HEK293 (cell line): Measurements from ENCODE around the gene CHRNA1.

Source experiments
- CTCF ChIA-PET: fragments of 350-600 bp; formaldehyde crosslinking; extraction: SDS; loops from one replicate; lab custom pipeline; 2021; ENCODE audit warnings: antibody characterized with exemption; lab: Yijun Ruan, JAX
- POLR2A ChIA-PET: fragments of 300-600 bp; formaldehyde crosslinking; extraction: SDS; loops from one replicate; lab custom pipeline; 2020; ENCODE audit warnings: antibody characterized with exemption, inconsistent platforms; lab: Yijun Ruan, JAX
- H3K27ac ChIP-seq: fragments of 200-500 bp; sonication (Bioruptor generic); 2 replicates; pipeline ENCODE4 v1.5.1; 2014; ENCODE audit warnings: low read depth, low read length, control low read depth, inconsistent platforms; ENCODE audit errors: extremely low read depth
- H3K36me3 ChIP-seq, 2 experiments: fragments of 200-500 bp in 1 of 2; sonication (Bioruptor generic) in 1 of 2; 1 replicate in 1 of 2; 2 replicates in 1 of 2; pipeline ENCODE4 v1.5.1; 2014 to 2017; ENCODE audit warnings: inconsistent platforms in 2 of 2, low read length in 2 of 2; ENCODE audit not compliant: control insufficient read depth in 2 of 2, insufficient read depth in 1 of 2
- H3K4me1 ChIP-seq: fragments of 200-500 bp; sonication (Bioruptor generic); 2 replicates; pipeline ENCODE4 v1.5.1; 2014; ENCODE audit warnings: mild to moderate bottlenecking, low read length, inconsistent platforms; ENCODE audit not compliant: control insufficient read depth, insufficient read depth
- H3K4me3 ChIP-seq: 2 replicates; pipeline ENCODE4 v1.5.1; 2011; ENCODE audit warnings: low read depth, mild to moderate bottlenecking, control low read depth, low read length, moderate library complexity
- H3K9me3 ChIP-seq: fragments of 200-500 bp; sonication (Bioruptor generic); 2 replicates; pipeline ENCODE4 v1.5.1; 2014; ENCODE audit warnings: low read depth, low read length, inconsistent platforms; ENCODE audit not compliant: control insufficient read depth, insufficient read depth
- KLF7 ChIP-seq: fragments of 450-650 bp; formaldehyde crosslinking; IDR thresholded peaks from 2 replicates; pipeline ENCODE4 v1.5.1; 2016; ENCODE audit warnings: missing biosample characterization, missing genetic modification characterization, borderline replicate concordance
- KLF9 ChIP-seq: fragments of 450-650 bp; formaldehyde crosslinking; IDR thresholded peaks from 2 replicates; pipeline ENCODE4 v1.5.1; 2016; ENCODE audit warnings: missing biosample characterization, missing genetic modification characterization, low read depth
- MZF1 ChIP-seq: fragments of 450-650 bp; formaldehyde crosslinking; IDR thresholded peaks from 2 replicates; pipeline ENCODE4 v1.5.1; 2017; ENCODE audit warnings: missing biosample characterization, missing genetic modification characterization, borderline replicate concordance
- PBX3 ChIP-seq: sonication (generic); formaldehyde crosslinking; IDR thresholded peaks from 2 replicates; pipeline ENCODE4 v1.8.1; 2022; ENCODE audit warnings: mild to moderate bottlenecking, moderate library complexity, missing genetic modification reagents
- PRDM10 ChIP-seq: fragments of 450-650 bp; formaldehyde crosslinking; IDR thresholded peaks from 2 replicates; pipeline ENCODE4 v1.5.1; 2016; ENCODE audit warnings: missing biosample characterization, missing genetic modification characterization
- SCRT2 ChIP-seq: fragments of 450-650 bp; formaldehyde crosslinking; IDR thresholded peaks from 2 replicates; pipeline ENCODE4 v1.5.1; 2016; ENCODE audit warnings: missing biosample characterization, missing genetic modification characterization
- TCF7L2 ChIP-seq: IDR thresholded peaks from 2 replicates; pipeline ENCODE4 v1.6.1; 2011; ENCODE audit warnings: low read depth, mild to moderate bottlenecking, inconsistent platforms, low read length, moderate library complexity, borderline replicate concordance
- ZBTB1 ChIP-seq: fragments of 450-650 bp; formaldehyde crosslinking; IDR thresholded peaks from 2 replicates; pipeline ENCODE4 v1.5.1; 2016; ENCODE audit warnings: missing biosample characterization, missing genetic modification characterization
- ZBTB20 ChIP-seq: fragments of 450-650 bp; formaldehyde crosslinking; IDR thresholded peaks from 2 replicates; pipeline ENCODE4 v1.5.1; 2016; ENCODE audit warnings: missing biosample characterization, missing genetic modification characterization
- ZBTB48 ChIP-seq: fragments of 450-650 bp; formaldehyde crosslinking; IDR thresholded peaks from 2 replicates; pipeline ENCODE4 v1.5.1; 2016; ENCODE audit warnings: missing biosample characterization, missing genetic modification characterization
- ZFP37 ChIP-seq: fragments of 450-650 bp; formaldehyde crosslinking; IDR thresholded peaks from 2 replicates; pipeline ENCODE4 v1.5.1; 2016; ENCODE audit warnings: missing biosample characterization, missing genetic modification characterization
- ZFP41 ChIP-seq: fragments of 450-650 bp; formaldehyde crosslinking; IDR thresholded peaks from 2 replicates; pipeline ENCODE4 v1.5.1; 2016; ENCODE audit warnings: missing biosample characterization, missing genetic modification characterization, borderline replicate concordance
- ZNF148 ChIP-seq: fragments of 450-650 bp; formaldehyde crosslinking; IDR thresholded peaks from 2 replicates; pipeline ENCODE4 v1.5.0; 2017; ENCODE audit warnings: missing biosample characterization, missing genetic modification characterization, borderline replicate concordance
- ZNF174 ChIP-seq: fragments of 450-650 bp; formaldehyde crosslinking; IDR thresholded peaks from 2 replicates; pipeline ENCODE4 v1.5.0; 2017; ENCODE audit warnings: missing biosample characterization, mild to moderate bottlenecking, missing genetic modification characterization
- ZNF19 ChIP-seq: fragments of 450-650 bp; formaldehyde crosslinking; IDR thresholded peaks from 2 replicates; pipeline ENCODE4; 2016; ENCODE audit warnings: missing biosample characterization, missing genetic modification characterization, low read depth
- ZNF221 ChIP-seq: fragments of 450-650 bp; formaldehyde crosslinking; IDR thresholded peaks from 2 replicates; pipeline ENCODE4 v1.5.1; 2017; ENCODE audit warnings: missing biosample characterization, missing genetic modification characterization, borderline replicate concordance
- ZNF248 ChIP-seq: fragments of 450-650 bp; formaldehyde crosslinking; IDR thresholded peaks from 2 replicates; pipeline ENCODE4 v1.5.1; 2017; ENCODE audit warnings: missing biosample characterization, missing genetic modification characterization
- ZNF311 ChIP-seq: fragments of 450-650 bp; formaldehyde crosslinking; IDR thresholded peaks from 2 replicates; pipeline ENCODE4 v1.5.1; 2017; ENCODE audit warnings: missing biosample characterization, missing genetic modification characterization, borderline replicate concordance
- ZNF488 ChIP-seq: fragments of 450-650 bp; formaldehyde crosslinking; IDR thresholded peaks from 2 replicates; pipeline ENCODE4 v1.5.1; 2016; ENCODE audit warnings: missing biosample characterization, missing genetic modification characterization
- ZNF548 ChIP-seq: fragments of 450-650 bp; formaldehyde crosslinking; IDR thresholded peaks from 2 replicates; pipeline ENCODE4 v1.5.1; 2016; ENCODE audit warnings: missing biosample characterization, missing genetic modification characterization
- ZNF571 ChIP-seq: fragments of 450-650 bp; formaldehyde crosslinking; IDR thresholded peaks from 2 replicates; pipeline ENCODE4 v1.5.0; 2017; ENCODE audit warnings: missing biosample characterization, missing genetic modification characterization
- ZNF621 ChIP-seq: fragments of 450-650 bp; formaldehyde crosslinking; IDR thresholded peaks from 2 replicates; pipeline ENCODE4 v1.5.1; 2017; ENCODE audit warnings: missing biosample characterization, missing genetic modification characterization
- ZNF785 ChIP-seq: fragments of 450-650 bp; formaldehyde crosslinking; IDR thresholded peaks from 2 replicates; pipeline ENCODE4 v1.5.1; 2016; ENCODE audit warnings: missing biosample characterization, missing genetic modification characterization

The CHRNA1 gene

GRCh38 chr2:174784316-174784715 is 20.0 kb upstream of the CHRNA1 start (continued):
- no peak for TF ChIP-seq ZBTB20 (tag by site-specific recombination)
- TF ChIP-seq ZNF148: no peak
- no peak for TF ChIP-seq ZNF221 (tag by site-specific recombination)
- no peak for TF ChIP-seq ZFP41
- TF ChIP-seq ZNF571: no peak

- TF ChIP-seq ZNF248 (tag by site-specific recombination): no peak
- TF ChIP-seq KLF7 (tag by site-specific recombination): no peak
- TF ChIP-seq SCRT2 (tag by site-specific recombination): no peak
- TF ChIP-seq ZBTB48 (tag by site-specific recombination): no peak
- TF ChIP-seq ZNF548 (tag by site-specific recombination): no peak
- no peak for TF ChIP-seq TCF7L2
- no peak for TF ChIP-seq ZNF621 (tag by site-specific recombination)
- TF ChIP-seq ZNF311 (tag by site-specific recombination): no peak
- TF ChIP-seq ZFP37: no peak
- no peak for TF ChIP-seq KLF9 (tag by site-specific recombination)
- no peak for TF ChIP-seq ZNF488 (tag by site-specific recombination)
- TF ChIP-seq ZNF221 (tag by site-specific recombination): no peak
- no peak for TF ChIP-seq PRDM10 (tag by site-specific recombination)
- TF ChIP-seq ZNF174: no peak
- TF ChIP-seq PBX3 (CRISPR knock-in tag): no peak
- no peak for TF ChIP-seq MZF1 (tag by site-specific recombination)
- TF ChIP-seq ZNF19 (tag by site-specific recombination): no peak
- TF ChIP-seq ZBTB1 (tag by site-specific recombination): no peak
- TF ChIP-seq ZNF785 (tag by site-specific recombination): no peak
- Histone ChIP-seq H3K4me1 (no peaks in the 10 kb centered on the region), H3K27ac (no peak overlapping the region), H3K36me3 (no peaks in the 10 kb centered on the region), H3K9me3 (no peaks in the 10 kb centered on the region), H3K4me3 (no peak overlapping the region)
- CTCF ChIA-PET: interaction anchor here (0.6 to 1.2 kb wide), 5 partner anchors 8 to 385 kb away, joined by 3 to 4 read pairs (median 3); no protein-coding TSS in a partner anchor
- POLR2A ChIA-PET: no interaction called here
Observed at GRCh38 chr2:174781996-174782395, 17.7 kb upstream of the CHRNA1 start.
